DMS53 (cell line): ENCODE measurements around the gene CPA5.

ENCODE experiments used
- DNase-seq: peaks from one replicate; lab custom pipeline; 2025; lab: John Stamatoyannopoulos, UW

CPA5 gene

DNA sequence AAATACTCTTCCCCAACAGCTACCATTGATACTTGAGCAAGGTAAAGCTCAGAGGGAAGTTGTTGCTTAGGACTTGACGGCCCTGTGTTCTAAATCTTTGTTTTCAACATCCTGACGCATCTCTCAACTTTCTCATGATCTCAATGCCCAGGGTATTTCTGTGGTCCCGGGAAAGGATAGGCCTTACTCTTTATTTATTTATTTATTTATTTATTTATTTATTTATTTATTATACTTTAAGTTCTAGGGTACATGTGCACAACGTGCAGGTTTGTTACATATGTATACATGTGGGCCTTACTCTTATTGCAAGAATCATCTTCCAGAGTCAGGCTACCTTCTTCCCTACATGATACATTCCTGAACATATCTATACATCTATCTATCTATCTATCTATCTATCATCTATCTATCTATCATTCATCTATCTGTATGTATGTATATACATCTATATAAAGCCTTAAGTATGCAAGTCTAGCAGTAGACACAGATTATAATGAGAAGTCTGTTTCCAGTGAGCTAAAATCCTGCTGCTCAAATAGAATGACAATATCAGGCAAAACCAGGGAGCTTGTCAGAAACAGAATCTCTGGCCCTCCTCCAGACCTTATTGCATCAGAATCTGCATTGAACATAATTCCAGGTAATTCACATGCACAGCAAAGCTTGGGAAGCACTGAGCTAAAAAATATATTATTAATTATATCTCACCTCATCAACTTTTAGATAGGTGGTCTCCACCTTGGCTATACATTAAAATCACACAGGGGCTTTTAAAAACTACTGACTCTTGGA, 12.2 kb upstream of the CPA5 start:
- DNase-seq = no peak

- DNase-seq = no peak
Measured at GRCh38 chr7:130333832-130334231, 10.8 kb upstream of the CPA5 start.

DNA sequence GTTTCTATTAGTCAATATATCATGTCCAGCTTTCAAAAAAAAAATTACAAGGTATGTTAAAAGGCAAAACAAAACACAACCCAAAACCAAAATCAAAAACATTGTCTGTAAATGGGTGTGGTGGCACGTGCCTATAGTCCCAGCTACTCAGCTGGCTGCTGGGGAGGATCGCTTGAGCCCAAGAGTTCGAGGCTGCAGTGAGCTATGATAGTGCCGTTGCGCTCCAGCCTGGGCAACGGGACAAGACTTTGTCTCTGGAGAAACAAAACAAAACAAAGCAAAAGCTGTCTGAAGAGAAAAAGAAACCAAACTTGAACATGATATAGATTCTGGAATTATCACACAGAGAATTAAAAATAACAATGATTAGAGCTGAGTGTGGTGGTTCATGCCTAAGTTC, 10.3 kb upstream of the CPA5 start:
- DNase-seq = no peak

DNA sequence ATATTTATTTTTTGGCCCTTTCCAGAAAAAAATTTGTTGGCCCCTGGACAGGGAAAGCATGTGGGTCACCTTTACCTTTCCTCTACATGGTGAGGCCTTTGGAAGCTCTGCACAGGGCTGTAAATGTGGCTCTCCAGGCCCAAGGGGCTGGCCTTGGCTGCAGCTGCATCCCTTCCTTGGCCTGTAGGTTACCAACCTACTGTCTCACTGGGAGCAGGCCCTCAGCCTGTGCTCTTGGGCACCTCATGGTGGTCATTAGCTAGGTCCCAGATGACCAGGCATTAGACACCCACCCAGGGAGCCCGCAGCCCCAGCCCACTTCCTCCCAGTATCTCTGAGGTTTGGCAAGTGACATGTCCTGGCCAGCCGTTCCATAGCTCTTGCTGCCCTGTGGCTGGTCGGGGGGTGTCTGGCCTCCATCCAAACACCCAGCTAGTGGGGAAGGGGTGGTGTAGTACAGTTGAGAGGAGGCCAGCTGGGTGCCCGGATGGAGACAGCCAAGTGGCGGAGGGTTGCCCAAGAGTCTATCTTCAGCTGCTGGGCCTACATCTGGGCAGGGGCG, 7.1 kb upstream of the CPA5 start:
- DNase-seq = no peak

GRCh38 chr7:130338233-130338632, 6.4 kb upstream of the CPA5 start:
- DNase-seq = no peak

- no peak for DNase-seq
Measured at GRCh38 chr7:130341882-130342281, 2.7 kb upstream of the CPA5 start.

DNA sequence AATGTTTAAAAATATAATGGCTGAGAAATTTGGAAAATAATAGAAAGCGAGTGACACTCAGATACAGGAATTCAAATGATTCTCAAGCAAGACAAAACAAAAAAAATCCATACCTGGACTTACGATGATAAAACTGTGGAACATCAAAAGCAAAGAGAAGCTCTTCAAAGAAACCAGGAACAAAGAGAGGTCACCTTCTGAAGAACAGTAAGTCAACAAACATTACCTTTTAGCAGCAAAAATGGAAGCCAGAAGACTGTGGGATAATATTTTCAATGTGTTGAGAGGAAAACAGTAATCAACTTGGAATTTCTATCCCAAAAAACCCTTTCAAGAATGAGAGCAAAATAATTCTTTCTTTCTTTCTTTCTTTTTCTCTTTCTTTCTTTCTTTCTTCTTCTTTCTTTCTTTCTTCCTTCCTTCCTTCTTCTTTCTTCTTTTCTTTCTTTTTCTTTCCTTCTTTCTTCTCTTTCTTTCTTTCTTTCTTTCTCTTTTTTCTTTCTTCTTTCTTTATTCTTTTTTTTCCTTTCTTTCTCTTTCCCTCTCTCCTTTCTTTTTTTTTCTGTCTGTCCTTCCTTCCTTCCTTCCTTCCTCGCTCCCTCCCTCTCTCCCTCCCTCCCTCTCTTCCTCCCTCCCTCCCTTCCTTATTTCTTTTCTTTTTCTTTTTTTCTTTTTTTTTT, 1.8 kb upstream of the CPA5 start:
- DNase-seq = peak; percentile 57

DNA sequence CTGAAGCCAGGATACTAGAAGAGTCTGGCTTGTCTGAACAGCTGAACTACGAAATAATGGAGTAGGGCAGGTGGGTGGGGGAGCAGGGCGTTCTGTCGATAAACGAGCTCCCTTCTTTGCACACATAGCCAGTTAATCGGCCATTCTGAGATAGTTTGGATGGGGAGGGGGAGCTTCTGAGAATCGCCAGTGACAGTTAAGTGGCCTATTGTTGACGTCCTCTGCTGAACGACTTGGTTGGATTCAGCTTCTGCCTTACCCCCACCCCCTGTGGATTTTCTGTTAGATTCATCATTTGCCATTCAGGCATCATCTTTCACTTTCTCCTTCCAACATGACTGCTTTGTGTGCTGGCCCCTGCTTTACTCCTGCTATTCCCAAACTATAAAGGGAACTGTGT, 520 bp downstream of the CPA5 start:
- DNase-seq = no peak

- DNase-seq = no peak
Measured at GRCh38 chr7:130345725-130346124, 1.1 kb downstream of the CPA5 start.

DNA sequence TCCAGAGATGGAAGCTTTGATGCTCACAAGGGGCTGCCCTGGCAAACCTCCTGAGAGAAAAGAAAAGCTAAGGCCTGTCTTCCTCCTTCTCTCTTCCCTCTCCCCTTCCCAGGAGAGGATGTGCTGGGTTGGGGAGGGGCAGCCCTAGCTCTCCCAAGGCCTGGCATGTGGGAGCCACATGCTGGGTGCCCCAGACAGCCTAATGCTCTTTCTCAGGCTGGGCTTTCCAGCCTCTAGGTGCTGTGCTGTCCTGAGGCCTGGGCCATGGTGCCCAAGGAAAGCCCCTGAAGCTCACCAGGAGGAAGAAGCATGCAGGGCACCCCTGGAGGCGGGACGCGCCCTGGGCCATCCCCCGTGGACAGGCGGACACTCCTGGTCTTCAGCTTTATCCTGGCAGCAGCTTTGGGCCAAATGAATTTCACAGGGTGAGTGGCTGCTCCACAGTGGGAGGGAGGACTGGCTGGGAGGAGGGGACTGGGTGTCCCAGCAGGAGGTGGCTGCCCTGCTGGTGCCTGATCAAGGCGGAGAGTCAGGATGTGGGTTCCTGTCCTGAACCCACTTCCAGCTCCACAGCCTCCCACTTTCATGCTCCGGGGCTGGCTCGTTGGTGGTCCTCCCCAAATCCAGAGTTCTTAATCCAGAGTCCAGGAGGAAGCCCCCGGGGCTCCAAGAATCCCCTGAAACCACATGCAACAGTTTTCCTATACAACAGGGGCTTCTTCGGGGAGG, 1.7 kb downstream of the CPA5 start:
- no peak for DNase-seq

DNA sequence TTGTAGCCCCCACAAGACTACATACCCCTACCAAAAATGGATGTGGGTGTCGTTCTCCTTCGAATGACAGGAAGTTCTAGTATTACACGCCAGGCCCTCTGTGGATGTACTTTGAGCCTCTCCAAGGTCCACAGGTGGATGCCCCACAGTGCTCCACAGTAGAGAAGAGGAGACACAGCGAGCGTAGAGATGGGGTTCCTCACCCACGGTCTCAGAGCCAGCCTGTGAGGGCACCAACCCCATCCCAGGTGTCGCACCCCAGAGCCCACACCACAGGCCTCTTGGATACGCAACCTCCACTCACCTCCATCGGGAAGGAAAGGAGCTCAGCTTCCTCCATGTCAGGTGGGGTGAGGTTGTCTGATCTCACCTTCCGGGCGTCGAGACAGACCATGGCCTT, 2.3 kb downstream of the CPA5 start:
- DNase-seq = no peak

GRCh38 chr7:130349911-130350782, 5.5 kb downstream of the CPA5 start:
- DNase-seq = no peak

DNA sequence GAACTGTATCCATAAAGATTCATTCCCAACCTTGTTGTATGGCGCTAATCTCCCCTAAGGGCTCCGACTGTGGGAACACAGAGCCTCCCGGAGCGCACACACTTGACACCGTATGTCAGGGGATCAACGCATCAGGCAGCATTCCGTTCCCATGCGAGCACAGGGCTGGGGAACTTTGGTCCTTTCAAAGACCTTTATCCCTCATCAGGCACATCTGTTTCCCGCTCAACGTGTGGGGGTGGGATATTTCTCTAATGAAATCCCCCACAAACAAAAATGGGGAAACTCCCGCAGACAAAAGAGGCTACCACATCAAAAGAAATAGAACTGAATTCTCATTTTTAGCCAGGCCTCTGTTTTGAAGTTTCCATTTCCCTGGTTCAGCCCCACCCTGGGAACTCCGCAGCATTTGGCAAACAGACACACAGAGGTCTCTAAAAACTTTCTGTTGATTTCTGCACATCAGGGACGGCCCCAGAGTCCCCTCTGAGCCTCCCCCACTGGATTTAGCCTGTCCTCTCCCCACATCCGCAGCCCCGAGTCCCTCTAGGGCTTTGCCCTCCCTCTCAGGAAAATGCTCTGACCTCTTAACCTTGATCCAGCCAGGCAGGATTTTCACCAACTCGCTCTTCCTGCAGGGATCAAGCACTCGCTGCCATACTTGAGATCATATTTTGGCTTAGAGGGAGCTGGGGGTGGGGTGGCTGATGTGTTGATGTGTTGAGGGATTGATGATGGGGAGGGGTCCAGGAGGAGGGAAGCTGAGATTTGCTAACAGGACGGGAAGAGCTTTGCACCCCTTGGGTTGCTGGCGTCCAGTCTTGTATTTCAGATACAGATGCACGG, 6.6 kb downstream of the CPA5 start:
- no peak for DNase-seq

GRCh38 chr7:130351791-130352090, 7.1 kb downstream of the CPA5 start:
- no peak for DNase-seq

DNA sequence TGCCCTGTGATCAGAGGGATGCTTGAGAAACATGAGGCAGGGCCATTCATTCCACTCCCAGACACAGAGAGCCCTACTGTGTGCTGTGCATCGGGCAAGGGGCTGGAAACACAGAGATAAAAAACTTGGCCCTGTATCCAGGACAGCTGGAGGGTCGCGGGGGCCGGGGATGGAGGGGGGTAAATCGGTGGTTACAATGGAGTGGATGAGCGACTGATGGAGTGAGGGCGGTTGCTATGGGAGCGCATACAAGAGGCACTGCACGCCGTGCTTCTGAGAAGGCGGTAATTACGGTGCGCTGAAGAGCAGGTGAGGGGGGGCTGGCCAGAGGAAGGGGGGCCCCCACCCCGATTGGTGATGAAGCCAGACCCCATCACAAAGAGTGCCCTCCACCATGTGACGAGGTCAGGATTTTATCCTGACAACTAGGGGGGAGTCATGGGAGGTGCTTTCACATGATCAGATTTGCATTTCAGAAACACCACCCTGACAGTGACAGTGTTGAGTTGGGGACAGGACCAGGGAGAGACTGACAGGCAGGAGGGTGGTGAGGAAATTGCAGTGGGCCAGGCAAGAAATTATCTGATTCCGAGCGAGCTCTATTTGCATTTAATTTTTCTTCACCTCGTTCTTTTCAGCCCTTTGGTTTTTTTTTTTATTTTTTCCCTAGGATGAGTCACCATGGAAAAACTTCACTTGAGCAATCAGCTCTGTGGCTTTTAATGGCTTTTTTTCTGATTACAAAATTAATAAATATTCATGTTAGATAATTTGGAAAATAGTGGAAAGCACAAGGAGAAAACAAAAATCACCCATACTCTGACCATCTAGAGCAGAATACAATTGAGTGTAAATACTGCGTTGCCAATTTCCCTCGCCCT, 7.8 kb downstream of the CPA5 start:
- peak; percentile 84 for DNase-seq

- DNase-seq = peak; percentile 49
Measured at GRCh38 chr7:130353196-130353595, 8.6 kb downstream of the CPA5 start.

GRCh38 chr7:130356121-130356875, 11.7 kb downstream of the CPA5 start:
- peak; percentile 27 for DNase-seq

GRCh38 chr7:130356876-130357611, 12.4 kb downstream of the CPA5 start:
- peak; percentile 51 for DNase-seq
